ENCODE data around the gene HSPA8. TPM values are rescaled to one million over a fixed set of nuclear protein-coding genes. Genes with fewer than 3 reads are reported as not detected.
A peak's percentile ranks its signal among the peaks of the same experiment; 100 is the strongest.
"Not testable (repeated sequence)": the region's sequence is repeated elsewhere in the genome, so short reads cannot be mapped to it uniquely, and the experiment has no call there.

Gene HSPA8
- total RNA-seq, 4 donors from 2014 or later: 751 to 1,858 (median 1,218) TPM

DNA sequence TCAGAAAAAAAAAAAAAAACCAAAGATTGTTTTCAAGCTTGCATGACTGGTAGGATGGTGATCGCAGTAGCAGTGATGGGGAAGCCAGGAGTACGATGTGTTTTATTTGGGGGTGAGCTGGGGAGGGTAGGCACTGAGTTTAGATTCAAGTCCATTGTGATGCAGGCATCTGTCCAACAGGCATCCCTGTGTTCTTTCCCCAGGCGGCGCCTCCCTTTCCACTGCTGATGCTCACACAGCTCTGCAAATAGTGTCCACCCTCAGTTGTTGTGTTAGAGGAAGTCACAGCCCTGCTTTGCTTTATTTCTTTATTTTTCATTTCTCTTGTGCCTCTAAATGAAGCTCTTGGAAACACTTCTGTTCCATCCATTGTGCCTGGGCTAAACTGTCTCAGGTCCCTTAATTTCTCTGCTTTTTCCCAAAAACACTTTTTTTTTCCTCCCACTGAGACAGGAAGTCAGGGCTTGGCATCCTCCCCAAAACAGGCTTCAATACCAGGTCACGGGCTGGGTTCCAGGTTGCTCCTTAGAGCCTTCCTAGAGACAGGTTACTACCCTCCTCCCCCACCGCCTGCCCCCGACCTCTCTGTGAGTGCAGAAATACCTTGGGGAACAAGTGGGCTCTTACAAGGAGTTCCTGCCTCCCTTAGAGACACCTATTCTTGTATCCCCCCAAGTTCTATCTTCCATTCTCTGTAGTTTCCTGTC, 38.6 kb upstream of the HSPA8 start:
- DNase-seq (ENCODE audit: low spot score) (no peak), ATAC-seq (ENCODE audit: low FRiP score) (peak; percentile 57)
- TF ChIP-seq CTCF (IDR thresholded peaks at IDR 0.05): no peak

- DNase-seq (ENCODE audit: low spot score): no peak
- ATAC-seq (ENCODE audit: low FRiP score): no peak
- TF ChIP-seq CTCF (IDR thresholded peaks at IDR 0.05): no peak
Measured at GRCh38 chr11:123098990-123099389, 37.1 kb upstream of the HSPA8 start.

- no peak for TF ChIP-seq CTCF (IDR thresholded peaks at IDR 0.05)
- DNase-seq (ENCODE audit: low spot score) (no peak), ATAC-seq (ENCODE audit: low FRiP score) (no peak)
Measured at GRCh38 chr11:123093739-123094138, 31.8 kb upstream of the HSPA8 start.

DNA sequence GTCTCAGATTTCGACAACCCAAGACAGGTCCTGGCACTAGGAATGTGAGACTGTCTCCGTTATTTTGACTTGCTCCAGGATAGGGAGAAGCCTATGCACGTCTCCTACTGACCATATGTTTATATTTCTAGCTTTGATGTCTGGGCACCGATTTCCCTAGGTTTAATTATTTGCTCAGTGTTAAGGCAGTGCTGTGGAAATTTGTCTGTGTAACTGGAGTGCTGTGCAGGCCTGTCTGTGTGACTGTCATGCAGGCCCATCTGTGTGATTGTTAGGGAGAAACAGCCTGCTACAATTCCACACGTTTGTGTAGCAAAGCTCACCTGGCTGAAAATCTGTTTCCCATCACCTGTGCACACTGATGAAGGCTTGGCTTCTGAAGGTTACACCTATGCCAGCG, 29.6 kb upstream of the HSPA8 start:
- no peak for TF ChIP-seq CTCF (IDR thresholded peaks at IDR 0.05)
- DNase-seq (ENCODE audit: low spot score) (no peak), ATAC-seq (ENCODE audit: low FRiP score) (no peak)

DNA sequence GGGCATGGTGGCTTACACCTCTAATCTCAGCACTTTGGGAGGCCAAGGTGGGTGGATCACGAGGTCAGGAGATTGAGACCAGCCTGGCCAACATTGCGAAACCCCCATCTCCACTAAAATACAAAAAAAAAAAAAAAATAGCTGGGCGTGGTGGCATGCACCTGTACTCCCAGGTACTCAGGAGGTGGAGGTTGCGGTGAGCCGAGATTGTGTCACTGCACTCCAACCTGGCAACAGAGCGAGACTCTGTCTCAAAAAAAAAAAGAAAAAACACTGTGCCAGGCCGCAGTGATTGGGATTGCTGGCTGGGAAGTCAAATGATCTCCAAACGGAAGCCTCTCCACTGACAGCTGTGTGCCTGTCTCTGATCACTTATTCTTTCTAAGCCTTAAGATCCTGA, 28.2 kb upstream of the HSPA8 start:
- not testable (repeated sequence) for DNase-seq (ENCODE audit: low spot score); ATAC-seq (ENCODE audit: low FRiP score)

DNA sequence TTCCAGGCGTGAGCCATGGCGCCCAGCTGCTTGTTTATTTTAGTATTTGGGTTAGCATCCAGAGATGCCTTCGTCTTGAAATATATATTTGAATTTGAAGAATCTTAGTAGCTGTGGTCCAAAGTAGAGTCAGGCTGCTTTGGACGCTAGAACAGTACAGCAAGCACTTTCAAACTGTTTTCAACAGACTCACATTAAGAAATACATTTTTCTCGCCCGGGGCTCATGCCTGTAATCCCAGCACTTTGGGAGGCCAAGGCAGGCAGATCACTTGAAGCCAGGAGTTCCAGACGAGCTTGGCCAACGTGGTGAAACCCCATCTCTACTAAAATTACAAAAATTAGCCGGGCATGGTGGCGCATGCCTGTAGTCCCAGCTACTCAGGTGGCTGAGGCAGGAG, 27.0 kb upstream of the HSPA8 start:
- not testable (repeated sequence) for ATAC-seq (ENCODE audit: low FRiP score); DNase-seq (ENCODE audit: low spot score)

- not testable (repeated sequence) for DNase-seq (ENCODE audit: low spot score); ATAC-seq (ENCODE audit: low FRiP score)
Measured at GRCh38 chr11:123087657-123088056, 25.7 kb upstream of the HSPA8 start.

DNA sequence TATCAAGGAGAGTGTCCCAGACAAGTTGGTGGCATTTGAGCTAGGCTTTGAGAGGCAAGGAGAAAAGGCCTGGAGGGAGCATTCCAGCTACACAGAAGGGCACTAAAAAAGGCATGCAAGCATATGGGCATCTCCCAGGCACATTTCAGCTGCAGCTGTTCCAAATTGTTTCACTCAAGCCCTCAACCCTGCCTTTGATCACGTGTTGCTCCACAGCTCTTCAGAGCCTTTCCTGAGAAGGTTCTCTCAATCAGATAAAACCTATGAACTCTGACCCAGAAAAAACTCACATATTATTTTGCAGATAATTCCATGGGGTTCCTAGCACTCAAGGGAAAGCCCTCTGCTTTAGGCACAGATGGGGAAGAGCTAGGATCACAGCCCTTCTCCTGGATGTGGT, 24.4 kb upstream of the HSPA8 start:
- ATAC-seq (ENCODE audit: low FRiP score) (no peak), DNase-seq (ENCODE audit: low spot score) (no peak)

More for the DNA sequence above, 24.4 kb upstream of the HSPA8 start:
- no peak for TF ChIP-seq CTCF (IDR thresholded peaks at IDR 0.05)

Data from omental fat pad (tissue), 4 donors.